Activated naive CD8-positive, alpha-beta T cell treated with anti-CD3 and anti-CD28 coated beads for 36 hours (primary cell): Measurements from ENCODE around the gene RAMP3. TPM values are rescaled to one million over a fixed set of nuclear protein-coding genes. Genes with fewer than 3 reads are reported as not detected.
"Not testable (repeated sequence)": the region's sequence is repeated elsewhere in the genome, so short reads cannot be mapped to it uniquely, and the experiment has no call there.

Source experiments
- DNase-seq: peaks from one replicate; pipeline ENCODE4 v3.0.0; 2021
- H3K27ac Mint-ChIP-seq: one replicate; pipeline ENCODE4 v1.8.0; 2022; ENCODE audit warnings: mild to moderate bottlenecking, moderate library complexity, mixed read lengths
- H3K27me3 Mint-ChIP-seq: one replicate; pipeline ENCODE4 v1.8.0; 2022; ENCODE audit warnings: mild to moderate bottlenecking, mixed read lengths
- H3K36me3 Mint-ChIP-seq: one replicate; pipeline ENCODE4 v1.8.0; 2021; ENCODE audit warnings: mild to moderate bottlenecking, mixed read lengths
- H3K4me1 Mint-ChIP-seq: one replicate; pipeline ENCODE4 v1.8.0; 2021; ENCODE audit warnings: mixed read lengths
- H3K4me3 Mint-ChIP-seq: one replicate; pipeline ENCODE4 v1.8.0; 2022; ENCODE audit warnings: mild to moderate bottlenecking, moderate library complexity, mixed read lengths
- H3K9me3 Mint-ChIP-seq: one replicate; pipeline ENCODE4 v1.8.0; 2022; ENCODE audit warnings: mixed read lengths
- total RNA-seq, 2 experiments: library from RNA; stranded (reverse); gene quantifications; one replicate each; pipeline ENCODE4 v1.2.3, GENCODE V29; 2021

RAMP3 gene
- total RNA-seq, 2 experiments from 2014 or later = not detected

DNA sequence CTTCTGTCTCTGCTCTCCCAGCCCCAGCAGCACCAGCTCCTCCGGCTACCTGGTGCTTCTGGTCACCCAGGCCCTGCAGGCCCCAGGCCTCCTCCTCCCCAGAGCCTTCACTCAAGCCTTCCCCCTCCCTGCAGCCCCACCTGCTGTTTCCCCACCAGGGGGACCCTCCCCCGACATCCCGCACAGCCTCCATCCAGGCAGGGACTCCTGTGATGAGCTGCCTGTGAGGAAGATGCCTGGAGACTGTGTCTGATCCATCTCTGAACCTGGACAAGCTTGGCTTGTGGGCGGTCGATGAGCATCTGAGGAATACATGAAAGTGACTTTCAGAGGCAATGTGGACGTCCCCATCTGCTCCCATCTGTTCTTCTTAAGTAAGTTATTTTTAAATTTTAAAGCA lies 45.0 kb downstream of the RAMP3 start:
- peaks cover 2% of the 10 kb centered on the region for H3K36me3 Mint-ChIP-seq
- peaks cover 38% of the 10 kb centered on the region for H3K4me1 Mint-ChIP-seq
- peaks cover 24% of the 10 kb centered on the region for H3K27me3 Mint-ChIP-seq
- no peak overlapping the region for H3K4me3 Mint-ChIP-seq
- no peak for DNase-seq
- H3K9me3 Mint-ChIP-seq = peaks cover 6% of the 10 kb centered on the region
- H3K27ac Mint-ChIP-seq = no peak overlapping the region

DNA sequence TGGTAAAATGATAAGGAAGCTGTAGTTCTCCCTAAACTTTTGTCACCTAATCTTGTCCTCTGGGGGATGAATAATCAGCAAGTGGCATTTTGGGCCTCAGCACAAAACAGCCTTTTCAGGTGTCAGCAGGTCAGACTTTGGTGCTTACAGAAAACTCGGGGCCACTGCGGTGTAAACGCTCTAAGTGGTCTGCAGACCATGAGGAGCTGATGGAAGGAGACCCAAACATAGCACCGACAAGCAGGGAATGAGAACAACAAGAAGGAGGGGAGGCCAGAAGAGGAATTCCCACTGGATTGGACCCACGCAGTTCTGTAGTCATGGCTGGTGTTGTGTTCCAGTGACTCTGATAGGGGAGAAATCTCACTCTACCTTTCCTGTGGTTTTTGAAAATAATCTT lies 45.4 kb downstream of the RAMP3 start:
- peaks cover 2% of the 10 kb centered on the region for H3K36me3 Mint-ChIP-seq
- H3K4me1 Mint-ChIP-seq = peaks cover 38% of the 10 kb centered on the region
- H3K27ac Mint-ChIP-seq = peak overlapping the region; percentile 86
- no peak overlapping the region for H3K4me3 Mint-ChIP-seq
- DNase-seq = no peak
- H3K27me3 Mint-ChIP-seq = peaks cover 20% of the 10 kb centered on the region
- H3K9me3 Mint-ChIP-seq = peaks cover 6% of the 10 kb centered on the region

DNA sequence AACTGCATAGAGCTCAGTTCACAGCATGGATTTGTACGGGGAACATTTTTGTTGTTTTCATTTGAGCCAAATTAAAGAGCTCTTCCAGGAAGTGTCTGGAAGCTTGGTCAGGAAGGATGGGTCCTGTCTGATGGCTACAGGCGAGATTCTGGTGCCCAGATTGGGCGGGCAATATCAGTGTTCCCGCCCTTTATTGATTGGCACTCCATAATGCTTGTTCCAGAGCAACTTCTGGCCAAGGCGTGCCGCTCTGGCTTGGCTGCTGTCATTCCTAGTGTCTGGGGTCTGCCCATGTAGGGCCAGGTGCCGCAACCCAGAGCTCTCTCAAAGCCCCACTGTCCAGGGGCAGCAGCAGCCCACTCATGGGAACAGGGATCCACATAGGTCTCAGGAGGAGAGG lies 45.9 kb downstream of the RAMP3 start:
- peaks cover 2% of the 10 kb centered on the region for H3K36me3 Mint-ChIP-seq
- H3K27ac Mint-ChIP-seq = peak overlapping the region; percentile 86
- no peak overlapping the region for H3K4me3 Mint-ChIP-seq
- H3K4me1 Mint-ChIP-seq = peaks cover 38% of the 10 kb centered on the region
- DNase-seq = no peak
- peaks cover 6% of the 10 kb centered on the region for H3K9me3 Mint-ChIP-seq
- H3K27me3 Mint-ChIP-seq = peaks cover 22% of the 10 kb centered on the region

DNA sequence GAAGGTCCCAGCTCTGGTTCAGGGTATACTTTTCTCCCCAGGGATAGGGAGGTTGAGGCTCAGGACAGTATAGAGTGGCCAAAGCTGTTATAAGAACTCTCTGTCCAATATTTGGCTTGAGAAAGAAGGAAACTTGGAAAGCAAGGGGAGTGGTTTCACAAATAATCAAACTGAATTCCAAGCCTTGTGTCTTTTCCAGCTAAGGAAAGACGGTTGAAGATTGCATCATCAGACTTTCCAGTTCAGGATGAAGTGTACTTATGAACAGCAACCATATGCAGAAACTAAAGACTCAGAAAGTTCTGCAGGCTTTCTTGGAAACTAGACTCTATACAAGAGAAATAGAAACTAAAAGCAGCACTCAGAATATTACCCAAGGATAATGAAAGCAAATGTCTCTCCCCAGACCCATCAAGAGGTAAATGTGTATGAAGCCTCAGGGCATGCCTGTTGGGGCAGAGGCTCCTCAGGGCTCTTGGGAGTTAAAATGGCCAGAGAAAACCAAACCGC lies 46.4 kb downstream of the RAMP3 start:
- no peak overlapping the region for H3K4me3 Mint-ChIP-seq
- peak; percentile 18 for DNase-seq
- H3K27me3 Mint-ChIP-seq = peaks cover 28% of the 10 kb centered on the region
- peaks cover 6% of the 10 kb centered on the region for H3K9me3 Mint-ChIP-seq
- H3K36me3 Mint-ChIP-seq = peaks cover 2% of the 10 kb centered on the region
- peaks cover 34% of the 10 kb centered on the region for H3K4me1 Mint-ChIP-seq
- peak overlapping the region; percentile 86 for H3K27ac Mint-ChIP-seq

DNA sequence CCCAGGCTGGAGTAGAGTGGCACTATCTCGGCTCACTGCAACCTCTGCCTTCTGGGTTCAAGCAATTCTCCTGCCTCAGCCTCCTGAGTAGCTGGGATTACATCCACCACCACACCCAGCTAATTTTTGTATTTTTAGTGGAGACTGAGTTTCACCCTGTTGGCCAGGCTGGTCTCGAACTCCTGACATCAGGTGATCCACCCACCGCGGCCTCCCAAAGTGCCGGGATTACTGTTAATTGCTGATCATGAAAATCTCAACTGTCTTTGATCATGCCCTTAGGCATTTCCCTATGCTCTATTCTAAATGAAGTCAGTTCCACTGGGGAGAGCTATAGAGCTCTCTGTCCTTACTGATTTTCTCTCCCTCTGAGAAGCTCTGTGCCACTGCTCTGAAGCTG lies 48.7 kb downstream of the RAMP3 start:
- H3K36me3 Mint-ChIP-seq, H3K4me3 Mint-ChIP-seq, DNase-seq, H3K27ac Mint-ChIP-seq, H3K9me3 Mint-ChIP-seq: not testable (repeated sequence)
- Mint-ChIP-seq H3K27me3 (peaks cover 31% of the 10 kb centered on the region), H3K4me1 (peaks cover 27% of the 10 kb centered on the region)

DNA sequence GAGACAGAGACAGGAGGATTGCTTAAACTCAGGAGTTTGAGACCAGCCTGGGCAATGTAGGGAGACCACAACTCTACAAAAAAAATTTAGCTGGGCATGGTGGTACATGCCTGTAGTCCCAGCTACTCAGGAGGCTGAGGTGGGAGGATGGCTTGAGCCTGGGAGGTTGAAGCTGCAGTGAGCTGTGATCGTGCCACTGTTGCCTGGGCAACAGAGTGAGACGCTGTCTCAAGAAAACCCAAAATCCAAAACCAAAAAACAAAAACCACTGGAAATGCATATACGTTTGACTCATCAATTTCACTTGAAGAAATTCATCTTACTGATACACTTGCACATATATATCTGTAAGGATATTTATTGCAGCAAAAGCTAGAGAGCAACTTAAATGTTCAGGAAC lies 52.3 kb downstream of the RAMP3 start:
- H3K27me3 Mint-ChIP-seq = peaks cover 55% of the 10 kb centered on the region
- H3K4me1 Mint-ChIP-seq, H3K27ac Mint-ChIP-seq, H3K9me3 Mint-ChIP-seq, H3K36me3 Mint-ChIP-seq, H3K4me3 Mint-ChIP-seq, DNase-seq: not testable (repeated sequence)

DNA sequence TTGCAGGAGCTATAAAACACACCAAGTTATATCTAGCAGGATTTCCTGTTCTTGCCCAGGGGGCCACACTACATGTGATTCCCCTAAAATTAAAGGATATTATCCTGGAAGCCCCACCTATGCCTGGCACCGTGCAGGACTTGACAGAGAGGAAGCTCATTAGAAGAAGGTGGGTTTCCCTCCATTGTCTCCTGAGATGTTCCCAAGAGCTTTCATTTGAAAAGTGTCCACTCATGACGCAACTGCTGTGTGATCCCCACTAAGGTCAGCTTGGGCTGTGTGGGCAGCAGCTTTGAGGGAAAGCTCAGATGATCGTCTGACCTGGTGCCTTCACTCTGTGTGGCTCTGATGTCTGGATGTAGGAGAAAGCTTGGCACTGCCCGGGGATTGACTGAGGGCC lies 53.5 kb downstream of the RAMP3 start:
- no peak overlapping the region for H3K4me3 Mint-ChIP-seq
- no peaks in the 10 kb centered on the region for H3K4me1 Mint-ChIP-seq

DNA sequence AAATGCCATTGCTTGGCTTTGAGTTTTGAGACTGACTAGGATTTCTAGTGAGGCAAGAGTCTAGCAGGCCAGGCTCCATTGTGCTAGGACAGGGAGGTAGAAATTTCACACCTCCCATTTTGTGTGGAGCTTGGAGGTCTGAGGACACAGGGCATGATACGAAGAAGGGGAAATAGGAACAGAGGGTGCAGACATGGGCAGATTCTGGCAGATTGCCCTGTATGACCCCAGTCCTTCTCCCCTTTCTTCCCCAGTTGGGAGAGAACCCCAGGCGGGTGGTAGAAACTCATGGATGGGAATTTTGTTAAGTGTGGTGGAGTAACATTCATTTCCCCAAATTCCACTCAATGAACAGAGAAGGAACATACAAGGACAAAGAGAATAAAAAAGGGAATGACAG lies 54.4 kb downstream of the RAMP3 start:
- Mint-ChIP-seq H3K4me3 (no peak overlapping the region), H3K4me1 (no peaks in the 10 kb centered on the region), H3K27me3 (peaks cover 63% of the 10 kb centered on the region), H3K36me3 (no peaks in the 10 kb centered on the region), H3K27ac (no peak overlapping the region), H3K9me3 (no peaks in the 10 kb centered on the region)
- no peak for DNase-seq

More for the DNA sequence above, 53.5 kb downstream of the RAMP3 start:
- no peaks in the 10 kb centered on the region for H3K9me3 Mint-ChIP-seq
- H3K27ac Mint-ChIP-seq = no peak overlapping the region
- peaks cover under 1% of the 10 kb centered on the region for H3K36me3 Mint-ChIP-seq
- no peak for DNase-seq
- H3K27me3 Mint-ChIP-seq = peaks cover 66% of the 10 kb centered on the region

DNA sequence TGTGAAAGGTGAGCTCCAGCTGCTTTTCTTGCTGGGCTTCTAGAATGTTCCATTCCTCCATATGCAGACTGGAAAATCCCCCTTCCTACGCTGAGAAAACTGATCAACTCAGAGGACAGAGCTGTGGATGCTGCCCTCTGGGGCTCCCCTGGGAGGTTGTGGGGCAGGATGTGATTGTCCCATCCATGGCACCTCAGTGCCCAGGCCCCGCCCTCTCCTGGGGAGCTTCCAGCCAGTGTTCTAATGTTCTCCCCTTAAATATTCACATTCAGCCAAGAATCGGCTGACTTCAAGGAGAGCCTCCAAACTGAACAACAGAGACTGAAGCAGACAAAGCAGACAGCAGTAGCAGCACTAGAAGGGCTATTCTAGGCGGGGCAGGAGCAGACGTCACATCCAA lies 55.0 kb downstream of the RAMP3 start:
- H3K27ac Mint-ChIP-seq = no peak overlapping the region

DNA sequence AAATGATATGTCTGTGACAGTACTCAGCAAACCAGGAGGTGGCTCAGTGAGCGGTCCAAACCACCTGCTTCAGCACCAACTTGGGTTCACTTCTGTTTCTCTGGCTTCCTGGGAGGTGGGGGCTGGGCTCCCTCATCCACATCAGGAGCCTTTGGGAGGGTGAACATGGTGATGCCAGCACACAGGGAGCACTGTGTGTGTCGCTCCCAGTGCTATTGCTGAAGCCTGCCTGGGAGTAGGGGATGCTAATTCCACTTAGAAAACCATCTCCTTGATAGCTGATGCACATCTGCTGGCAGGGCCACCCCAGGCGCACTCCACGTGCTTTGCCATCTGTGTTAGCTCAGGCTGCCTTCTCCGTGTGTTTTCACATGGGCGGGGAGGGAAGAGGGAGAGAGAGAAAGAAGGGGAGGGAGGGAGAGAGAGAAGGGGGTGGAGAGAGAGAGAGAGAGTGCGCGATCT lies 58.0 kb downstream of the RAMP3 start:
- no peaks in the 10 kb centered on the region for H3K4me1 Mint-ChIP-seq
- H3K27me3 Mint-ChIP-seq = peaks cover 53% of the 10 kb centered on the region
- H3K36me3 Mint-ChIP-seq = no peaks in the 10 kb centered on the region
- DNase-seq = no peak
- H3K27ac Mint-ChIP-seq = no peak overlapping the region
- no peak overlapping the region for H3K4me3 Mint-ChIP-seq
- H3K9me3 Mint-ChIP-seq = no peaks in the 10 kb centered on the region

More for the DNA sequence above, 55.0 kb downstream of the RAMP3 start:
- Mint-ChIP-seq H3K27me3 (peaks cover 61% of the 10 kb centered on the region), H3K4me3 (no peak overlapping the region), H3K9me3 (no peaks in the 10 kb centered on the region), H3K4me1 (no peaks in the 10 kb centered on the region), H3K36me3 (no peaks in the 10 kb centered on the region)
- DNase-seq = no peak

DNA sequence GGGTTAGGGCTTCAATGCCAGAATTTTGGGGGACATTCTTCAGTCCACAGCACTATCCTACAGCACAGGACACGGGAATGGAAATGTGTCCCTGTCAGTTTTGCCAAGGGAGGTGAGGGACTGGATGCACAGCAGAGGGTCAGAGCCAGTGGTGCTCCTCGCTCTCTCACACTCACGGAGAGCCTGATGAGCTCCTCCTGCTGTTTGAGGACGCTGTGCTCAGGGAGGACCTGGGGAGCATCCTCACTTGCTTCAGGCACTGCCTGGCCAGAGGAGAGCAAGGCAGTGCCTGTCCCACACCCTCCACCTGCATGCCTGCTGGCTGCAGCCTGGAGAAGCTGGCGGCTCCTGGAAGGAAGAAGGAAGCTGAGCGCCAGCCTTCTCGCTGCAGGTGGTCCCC lies 58.6 kb downstream of the RAMP3 start:
- Mint-ChIP-seq H3K27me3 (peaks cover 56% of the 10 kb centered on the region), H3K36me3 (no peaks in the 10 kb centered on the region)

DNA sequence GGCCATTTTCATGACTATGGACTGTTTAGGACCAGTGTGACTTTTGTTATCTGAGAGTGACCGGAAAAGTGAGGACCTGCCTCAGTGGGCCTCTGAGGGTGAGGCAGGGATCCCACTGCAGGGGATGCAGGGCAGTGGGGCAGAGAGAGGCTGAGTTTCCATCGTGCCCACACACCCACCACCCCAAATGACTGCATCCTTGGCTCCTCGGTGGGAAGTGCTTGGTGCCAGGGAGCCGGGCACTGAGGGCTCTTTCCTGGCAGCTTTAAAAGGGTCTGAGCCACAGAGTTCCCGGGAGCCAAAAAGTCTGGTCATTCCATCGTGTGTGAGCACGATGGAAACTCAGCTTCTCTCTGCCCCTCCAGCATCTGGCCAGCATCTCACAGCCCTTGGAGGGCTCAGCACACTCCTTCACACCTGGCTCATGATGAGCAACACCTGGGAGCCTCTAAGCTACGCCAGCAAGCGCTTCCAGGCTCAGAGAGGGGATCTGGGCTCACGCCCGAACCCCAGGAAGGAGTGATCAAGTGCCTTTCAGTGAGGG lies 59.1 kb downstream of the RAMP3 start:
- peaks cover 54% of the 10 kb centered on the region for H3K27me3 Mint-ChIP-seq
- no peak overlapping the region for H3K4me3 Mint-ChIP-seq

More for the DNA sequence above, 58.6 kb downstream of the RAMP3 start:
- H3K27ac Mint-ChIP-seq = no peak overlapping the region
- DNase-seq = no peak
- no peak overlapping the region for H3K4me3 Mint-ChIP-seq
- no peaks in the 10 kb centered on the region for H3K9me3 Mint-ChIP-seq
- no peaks in the 10 kb centered on the region for H3K4me1 Mint-ChIP-seq

DNA sequence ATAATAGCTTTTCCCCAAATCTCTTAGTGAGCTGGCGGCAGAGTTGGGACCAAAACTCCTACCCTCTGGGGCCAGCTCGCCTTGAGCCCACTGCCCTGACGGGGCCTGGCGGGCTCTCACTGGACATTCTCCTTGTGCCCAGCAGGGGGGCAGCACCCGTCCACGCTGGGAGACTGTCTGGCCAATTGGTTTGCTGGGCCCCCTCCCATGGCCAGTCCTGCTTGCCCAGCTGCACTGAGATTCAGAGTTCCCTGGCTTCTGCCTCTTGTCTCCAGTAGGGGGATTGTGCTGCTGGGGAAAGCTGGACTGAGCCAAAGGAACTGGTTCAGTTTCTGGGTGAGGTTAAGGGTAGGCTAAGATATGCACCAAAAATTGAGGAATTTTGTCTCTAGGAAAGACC lies 59.8 kb downstream of the RAMP3 start:
- Mint-ChIP-seq H3K4me1 (no peaks in the 10 kb centered on the region), H3K27ac (no peak overlapping the region), H3K36me3 (no peaks in the 10 kb centered on the region), H3K9me3 (no peaks in the 10 kb centered on the region), H3K27me3 (peaks cover 50% of the 10 kb centered on the region), H3K4me3 (no peak overlapping the region)
- DNase-seq = no peak

More for the DNA sequence above, 59.1 kb downstream of the RAMP3 start:
- no peak for DNase-seq
- no peaks in the 10 kb centered on the region for H3K36me3 Mint-ChIP-seq
- H3K4me1 Mint-ChIP-seq = no peaks in the 10 kb centered on the region
- no peak overlapping the region for H3K27ac Mint-ChIP-seq
- no peaks in the 10 kb centered on the region for H3K9me3 Mint-ChIP-seq

DNA sequence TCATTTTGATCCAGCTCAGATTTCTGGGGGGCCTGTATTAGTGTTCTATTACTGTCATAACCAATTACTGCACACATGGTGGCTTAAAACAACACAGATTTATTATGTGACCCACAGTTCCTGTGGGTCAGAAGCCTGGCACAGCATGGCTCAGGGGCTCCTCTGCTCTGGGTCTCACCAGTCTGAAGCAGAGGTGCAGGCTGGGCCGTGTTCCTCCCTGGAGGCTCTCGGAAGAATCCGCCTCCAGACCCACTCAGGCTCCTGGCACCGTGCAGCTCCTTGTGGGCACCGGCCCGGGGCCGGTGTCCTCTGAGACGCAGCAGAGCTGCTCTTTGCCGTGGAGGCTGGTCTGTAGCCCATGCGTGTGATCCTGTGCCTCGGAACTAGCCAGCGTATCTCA lies 61.5 kb downstream of the RAMP3 start:
- no peak for DNase-seq
- Mint-ChIP-seq H3K27ac (no peak overlapping the region), H3K4me1 (no peaks in the 10 kb centered on the region), H3K4me3 (no peak overlapping the region), H3K9me3 (no peaks in the 10 kb centered on the region), H3K27me3 (peaks cover 48% of the 10 kb centered on the region), H3K36me3 (no peaks in the 10 kb centered on the region)

DNA sequence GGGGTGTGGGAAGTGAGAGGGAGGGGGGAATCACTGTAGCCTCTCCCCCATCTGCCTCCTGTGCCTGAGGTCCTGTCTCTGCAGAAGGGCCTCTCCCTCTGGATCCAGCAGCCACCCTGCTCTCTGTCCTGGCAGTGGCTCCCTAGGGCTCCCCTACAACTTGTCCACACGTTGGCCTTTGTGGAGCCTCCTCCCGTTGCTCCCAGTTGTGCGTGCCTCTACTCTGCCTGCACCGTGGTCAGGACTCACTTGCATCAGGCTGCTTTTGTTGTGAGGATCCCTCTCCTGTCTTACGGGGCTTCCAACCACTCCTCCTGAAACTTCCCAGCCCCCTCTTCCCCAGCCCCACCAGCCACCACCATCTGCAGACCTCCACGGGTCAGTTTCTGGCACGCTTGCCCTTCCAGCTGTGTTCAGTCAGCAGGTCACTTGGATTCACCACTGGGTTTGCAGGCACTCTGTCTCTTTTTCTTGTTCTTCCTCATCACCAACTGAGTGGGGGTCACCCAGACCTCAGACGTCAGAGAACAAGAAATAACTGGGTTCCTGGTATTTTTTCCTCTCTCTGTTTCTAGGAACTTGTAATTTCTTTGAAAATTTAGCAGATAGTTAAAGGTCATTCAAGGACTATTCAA lies 62.3 kb downstream of the RAMP3 start:
- Mint-ChIP-seq H3K27ac (no peak overlapping the region), H3K9me3 (no peaks in the 10 kb centered on the region), H3K4me1 (no peaks in the 10 kb centered on the region), H3K36me3 (no peaks in the 10 kb centered on the region), H3K4me3 (no peak overlapping the region), H3K27me3 (peaks cover 40% of the 10 kb centered on the region)
- DNase-seq = no peak
